NK-92 (cell line): ENCODE results near the gene CLBA1.
"Not testable (repeated sequence)": the region's sequence is repeated elsewhere in the genome, so short reads cannot be mapped to it uniquely, and the experiment has no call there.

ENCODE experiments used
- DNase-seq: peaks from one replicate; lab custom pipeline; 2025; ENCODE audit not compliant: unreplicated experiment; lab: John Stamatoyannopoulos, UW

CLBA1 gene

DNA sequence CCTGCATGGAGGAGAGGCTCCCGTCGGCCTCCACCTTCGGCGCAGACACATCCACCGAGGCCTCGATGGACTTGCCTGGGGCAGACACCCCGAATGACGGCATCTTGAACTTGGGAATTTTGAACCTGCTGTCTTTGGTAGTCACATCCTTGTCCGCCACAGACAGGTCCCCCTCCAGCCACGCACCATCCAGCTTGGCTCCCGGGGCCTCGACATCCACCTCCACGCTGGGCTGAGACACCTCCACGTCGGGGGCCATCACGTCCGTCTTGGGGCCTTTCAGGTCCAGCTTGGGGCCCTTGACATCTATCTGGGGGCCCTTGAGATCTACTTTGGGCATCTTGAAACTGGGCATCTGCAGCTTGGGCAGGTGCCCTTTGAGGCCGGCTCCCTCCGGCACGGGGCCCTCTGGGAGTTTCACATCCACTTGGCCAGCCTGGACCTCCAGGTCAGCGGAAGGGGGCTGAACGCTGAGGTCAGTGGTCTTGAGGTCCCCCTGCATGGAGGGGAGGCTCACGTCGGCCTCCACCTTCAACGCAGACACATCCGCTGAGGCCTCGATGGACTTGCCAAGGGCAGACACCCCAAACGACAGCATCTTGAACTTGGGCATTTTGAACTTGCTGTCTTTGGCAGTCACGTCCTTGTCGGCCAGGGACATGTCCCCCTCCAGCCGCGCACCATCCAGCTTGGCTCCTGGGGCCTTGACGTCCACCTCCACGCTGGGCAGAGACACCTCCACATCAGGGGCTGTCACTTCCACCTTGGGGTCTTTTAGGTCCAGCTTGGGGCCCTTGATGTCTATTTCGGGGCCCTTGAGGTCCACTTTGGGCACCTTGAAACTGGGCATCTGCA lies 37.5 kb upstream of the CLBA1 start:
- not testable (repeated sequence) for DNase-seq

DNA sequence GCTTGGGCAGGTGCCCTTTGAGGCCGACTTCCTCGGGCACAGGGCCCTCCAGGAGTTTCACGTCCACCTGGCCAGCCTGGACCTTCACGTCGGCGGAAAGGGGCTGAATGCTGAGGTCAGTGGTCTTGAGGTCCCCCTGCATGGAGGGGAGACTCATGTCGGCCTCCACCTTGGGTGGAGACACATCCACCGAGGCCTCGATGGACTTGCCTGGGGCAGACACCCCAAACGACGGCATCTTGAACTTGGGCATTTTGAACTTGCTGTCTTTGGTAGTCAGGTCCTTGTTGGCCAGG lies 36.9 kb upstream of the CLBA1 start:
- DNase-seq = no peak

DNA sequence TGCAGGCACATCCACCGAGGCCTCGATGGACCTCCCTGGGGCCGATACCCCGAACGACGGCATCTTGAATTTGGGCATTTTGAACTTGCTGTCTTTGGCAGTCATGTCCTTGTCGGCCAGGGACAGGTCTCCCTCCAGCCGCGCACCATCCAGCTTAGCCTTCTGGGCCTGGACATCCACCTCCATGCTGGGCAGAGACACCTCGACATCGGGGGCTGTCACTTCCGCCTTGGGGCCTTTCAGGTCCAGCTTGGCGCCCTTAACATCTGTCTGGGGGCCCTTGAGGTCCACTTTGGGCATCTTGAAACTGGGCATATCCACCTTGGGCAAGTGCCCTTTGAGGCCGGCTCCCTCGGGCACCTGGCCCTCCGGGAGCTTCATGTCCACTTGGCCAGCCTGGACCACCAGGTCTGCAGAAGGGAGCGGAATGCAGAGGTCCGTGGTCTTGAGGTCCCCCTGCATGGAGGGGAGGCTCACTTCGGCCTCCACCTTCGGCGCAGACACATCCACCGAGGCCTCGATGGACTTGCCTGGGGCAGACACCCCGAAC lies 36.1 kb upstream of the CLBA1 start:
- not testable (repeated sequence) for DNase-seq

DNA sequence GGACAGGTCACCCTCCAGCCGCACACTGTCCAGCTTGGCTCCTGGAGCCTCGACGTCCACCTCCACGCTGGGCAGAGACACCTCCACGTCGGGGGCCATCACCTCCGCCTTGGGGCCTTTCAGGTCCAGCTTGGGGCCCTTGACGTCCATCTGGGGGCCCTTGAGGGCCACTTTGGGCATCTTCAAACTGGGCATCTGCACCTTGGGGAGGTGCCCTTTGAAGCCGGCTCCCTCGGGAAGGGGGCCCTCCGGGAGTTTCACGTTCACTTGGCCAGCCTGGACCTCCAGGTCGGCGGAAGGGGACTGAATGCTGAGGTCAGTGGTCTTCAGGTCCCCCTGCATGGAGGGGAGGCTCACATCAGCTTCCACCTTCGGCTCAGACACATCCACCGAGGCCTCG lies 35.6 kb upstream of the CLBA1 start:
- no peak for DNase-seq

DNA sequence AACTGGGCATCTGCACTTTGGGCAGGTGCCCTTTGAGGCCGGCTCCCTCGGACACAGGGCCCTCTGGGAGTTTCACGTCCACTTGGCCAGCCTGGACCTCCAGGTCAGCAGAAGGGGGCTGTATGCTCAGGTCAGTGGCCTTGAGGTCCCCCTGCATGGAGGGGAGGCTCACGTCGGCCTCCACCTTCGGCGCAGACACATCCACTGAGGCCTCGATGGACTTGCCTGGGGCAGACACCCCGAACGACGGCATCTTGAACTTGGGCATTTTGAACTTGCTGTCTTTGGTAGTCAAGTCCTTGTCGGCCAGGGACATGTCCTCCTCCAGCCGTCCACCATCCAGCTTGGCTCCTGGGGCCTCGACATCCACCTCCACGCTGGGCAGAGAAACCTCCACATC lies 34.9 kb upstream of the CLBA1 start:
- not testable (repeated sequence) for DNase-seq

DNA sequence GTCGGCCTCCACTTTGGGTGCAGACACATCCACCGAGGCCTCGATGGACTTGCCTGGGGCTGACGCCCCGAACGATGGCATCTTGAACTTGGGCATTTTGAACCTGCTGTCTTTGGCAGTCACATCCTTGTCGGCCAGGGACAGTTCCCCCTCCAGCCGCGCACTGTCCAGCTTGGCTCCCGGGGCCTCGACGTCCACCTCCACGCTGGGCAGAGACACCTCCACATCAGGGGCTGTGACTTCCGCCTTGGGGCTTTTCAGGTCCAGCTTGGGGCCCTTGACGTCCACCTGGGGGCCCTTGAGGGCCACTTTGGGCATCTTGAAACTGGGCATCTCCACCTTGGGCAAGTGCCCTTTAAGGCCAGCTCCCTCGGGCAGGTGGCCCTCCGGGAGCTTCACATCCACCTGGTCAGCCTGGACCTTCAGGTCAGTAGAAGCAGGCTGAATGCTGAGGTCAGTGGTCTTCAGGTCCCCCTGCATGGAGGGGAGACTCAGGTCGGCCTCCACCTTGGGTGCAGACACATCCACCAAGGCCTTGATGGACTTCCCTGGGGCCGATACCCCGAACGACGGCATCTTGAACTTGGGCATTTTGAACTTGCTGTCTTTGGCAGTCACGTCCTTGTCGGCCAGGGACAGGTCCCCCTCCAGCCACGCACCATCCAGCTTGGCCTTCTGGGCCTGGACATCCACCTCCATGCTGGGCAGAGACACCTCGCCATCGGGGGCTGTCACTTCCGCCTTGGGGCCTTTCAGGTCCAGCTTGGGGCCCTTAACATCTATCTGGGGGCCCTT lies 33.5 kb upstream of the CLBA1 start:
- not testable (repeated sequence) for DNase-seq

DNA sequence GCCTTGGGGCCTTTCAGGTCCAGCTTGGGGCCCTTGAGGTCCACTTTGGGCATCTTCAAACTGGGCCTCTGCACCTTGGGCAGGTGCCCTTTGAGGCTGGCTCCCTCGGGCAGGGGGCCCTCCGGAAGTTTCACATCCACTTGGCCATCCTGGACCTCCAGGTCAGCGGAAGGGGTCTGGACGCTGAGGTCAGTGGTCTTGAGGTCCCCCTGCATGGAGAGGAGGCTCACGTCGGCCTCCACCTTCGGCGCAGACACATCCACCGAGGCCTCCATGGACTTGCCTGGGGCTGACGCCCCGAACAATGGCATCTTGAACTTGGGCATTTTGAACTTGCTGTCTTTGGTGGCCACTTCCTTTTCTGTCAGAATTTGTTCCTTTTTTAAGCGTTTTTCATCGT lies 32.5 kb upstream of the CLBA1 start:
- DNase-seq = no peak

DNA sequence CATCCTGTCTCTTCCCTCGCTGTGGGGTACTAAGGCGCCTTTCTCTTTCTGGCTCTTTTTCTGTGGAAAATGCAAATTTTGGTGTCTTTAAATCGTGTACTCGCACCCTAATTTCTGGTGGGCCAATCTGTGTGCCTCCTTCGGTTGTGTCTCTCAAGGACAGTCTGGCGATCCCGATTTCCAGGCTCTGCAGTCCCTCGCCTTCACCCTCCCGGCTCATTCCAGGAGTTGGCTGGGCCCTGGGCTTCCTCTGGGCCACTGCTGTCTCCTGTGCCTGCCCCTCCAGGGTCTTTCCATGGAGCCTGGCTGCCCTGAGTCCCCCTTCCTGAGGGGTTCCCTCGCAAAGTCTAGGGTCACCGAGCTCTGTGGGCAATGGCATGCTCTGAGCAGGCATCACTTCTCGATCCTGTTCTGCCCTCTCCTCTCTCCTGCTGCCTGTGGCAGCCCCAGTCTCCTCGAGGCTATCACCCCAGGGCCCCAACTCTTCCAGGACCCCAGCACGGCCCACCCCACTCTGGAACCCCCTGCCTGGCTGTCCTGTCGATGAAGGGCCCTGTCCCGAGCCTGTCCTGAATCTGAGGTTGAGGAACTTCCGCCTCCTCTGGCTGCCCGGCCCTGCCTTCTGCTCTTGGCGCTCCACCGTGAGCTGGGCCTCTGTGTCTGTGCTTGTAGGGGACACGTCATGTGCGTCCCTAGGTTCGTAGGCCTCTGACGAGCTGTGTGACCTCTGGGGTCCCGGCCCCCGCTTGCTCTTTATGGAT lies 31.5 kb upstream of the CLBA1 start:
- no peak for DNase-seq

DNA sequence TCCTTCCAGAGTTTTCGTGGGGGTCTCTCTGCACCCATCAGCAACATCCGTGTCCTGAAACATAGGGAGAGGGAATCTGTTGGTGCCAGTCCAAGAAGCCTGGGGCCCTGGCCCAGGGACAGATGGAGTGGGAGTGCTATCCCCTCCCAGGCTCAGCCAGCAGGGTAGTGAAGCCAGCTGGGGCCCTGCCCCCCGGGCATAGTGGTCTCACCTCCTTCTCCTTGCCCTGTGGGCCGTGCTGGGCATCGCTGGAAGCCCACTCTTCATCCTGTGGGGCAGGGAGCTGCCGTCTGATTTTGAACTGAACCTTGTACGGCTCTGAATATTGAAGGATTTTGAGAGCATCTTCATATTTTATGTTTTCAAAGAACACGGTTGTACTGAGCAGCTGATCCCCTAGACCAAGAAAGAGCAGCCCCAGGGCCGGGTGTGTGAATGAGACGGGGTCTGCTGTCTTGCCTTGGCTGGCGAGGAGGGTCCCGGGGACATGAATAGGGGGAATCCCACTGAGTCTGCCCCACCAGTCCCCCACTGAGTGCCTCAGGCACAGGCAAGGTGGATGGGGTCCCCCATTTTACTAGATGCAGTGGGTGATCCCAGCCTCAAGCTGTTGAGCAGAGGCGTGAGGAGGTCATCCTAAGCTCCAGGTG lies 30.7 kb upstream of the CLBA1 start:
- no peak for DNase-seq

DNA sequence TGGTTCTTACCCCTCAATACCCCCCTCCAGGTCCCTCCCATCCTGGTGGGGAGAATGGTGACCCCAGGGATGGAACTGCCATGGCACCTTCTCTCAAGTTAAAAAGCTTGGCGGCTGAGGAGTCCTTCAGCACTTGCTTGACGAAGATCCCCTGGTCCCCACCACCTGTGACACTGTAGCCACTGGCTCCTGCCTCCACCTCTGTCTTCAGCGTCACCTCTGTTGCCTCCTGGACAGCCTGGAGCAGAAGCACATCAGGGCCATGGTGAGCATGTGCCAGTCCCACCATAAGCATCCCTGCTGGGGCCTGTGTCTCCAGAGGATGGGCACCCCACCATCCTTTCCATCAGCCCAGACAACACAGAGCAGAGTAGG lies 30.2 kb upstream of the CLBA1 start:
- DNase-seq = no peak

DNA sequence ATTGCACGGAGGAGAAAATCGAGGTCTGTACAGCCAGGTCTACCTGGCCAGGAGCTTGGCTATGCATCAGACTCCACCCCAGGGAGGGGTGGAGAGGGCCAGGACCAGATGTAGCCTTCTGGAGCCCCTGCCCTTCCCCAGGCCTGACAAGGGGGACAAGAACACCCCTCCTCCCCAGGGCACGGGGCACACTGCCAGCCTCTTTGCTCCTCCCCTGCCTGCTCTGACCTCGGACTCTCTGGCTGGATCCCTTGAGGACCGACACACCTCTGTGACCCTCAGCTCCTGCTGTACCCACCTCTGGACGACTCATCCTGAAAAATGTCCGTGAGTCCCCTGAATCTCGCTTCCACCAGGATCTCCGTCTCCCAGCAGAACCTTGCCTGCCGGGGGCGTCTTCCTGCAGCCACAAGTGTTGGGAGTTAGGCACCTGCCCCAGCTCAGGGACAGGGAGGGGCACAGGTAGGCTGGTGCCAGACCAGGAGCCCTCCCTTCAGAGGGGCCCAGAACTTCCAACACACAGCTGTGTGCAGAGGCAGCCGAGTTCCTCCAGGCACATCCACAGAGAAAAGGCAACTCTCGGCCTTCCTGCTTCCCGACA lies 29.2 kb upstream of the CLBA1 start:
- no peak for DNase-seq

DNA sequence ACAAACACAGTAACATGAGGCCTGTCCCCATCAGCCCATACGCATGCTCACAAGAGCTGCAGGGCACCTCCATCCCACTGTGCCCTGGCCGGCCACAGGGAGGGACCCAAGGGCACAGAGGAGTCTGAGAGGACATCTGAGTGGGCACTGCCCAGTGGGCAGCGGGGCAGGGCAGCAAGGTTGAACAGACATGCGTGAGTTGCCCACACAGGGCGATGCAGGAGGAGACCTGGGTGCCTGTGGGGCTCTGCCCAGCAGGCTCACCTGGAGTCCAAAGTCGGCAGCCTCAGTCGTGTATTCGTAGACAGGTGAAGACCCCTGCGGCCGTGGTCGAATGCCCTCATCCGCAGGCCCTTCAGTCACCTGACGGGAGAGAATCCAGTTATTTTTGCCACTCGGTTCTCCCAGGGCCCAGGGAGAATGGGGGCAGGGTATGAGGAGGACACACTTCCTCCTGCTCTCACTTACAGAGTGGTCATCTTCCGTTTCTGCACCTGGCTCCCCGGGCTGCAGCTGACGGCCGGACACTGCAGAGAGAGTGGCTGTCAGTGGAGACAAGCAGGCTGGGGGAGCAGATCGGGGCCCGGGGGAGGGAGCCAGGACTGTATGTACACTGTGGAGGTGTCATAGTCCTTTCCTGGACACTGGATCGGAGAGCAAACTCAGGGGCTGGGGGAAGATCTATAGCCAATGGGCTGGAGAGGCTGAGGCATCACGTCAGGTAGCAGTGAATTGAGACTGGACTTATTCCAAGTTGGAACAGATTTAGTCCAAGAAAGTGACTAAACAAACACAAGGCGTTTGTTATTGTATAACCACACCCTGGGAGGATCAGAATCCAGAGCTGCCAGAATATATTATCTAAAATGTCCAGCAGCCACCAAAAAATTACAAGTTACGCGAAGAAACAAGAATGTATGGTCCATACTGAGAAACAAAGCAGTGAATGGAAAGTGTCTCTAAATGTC lies 28.2 kb upstream of the CLBA1 start:
- no peak for DNase-seq

DNA sequence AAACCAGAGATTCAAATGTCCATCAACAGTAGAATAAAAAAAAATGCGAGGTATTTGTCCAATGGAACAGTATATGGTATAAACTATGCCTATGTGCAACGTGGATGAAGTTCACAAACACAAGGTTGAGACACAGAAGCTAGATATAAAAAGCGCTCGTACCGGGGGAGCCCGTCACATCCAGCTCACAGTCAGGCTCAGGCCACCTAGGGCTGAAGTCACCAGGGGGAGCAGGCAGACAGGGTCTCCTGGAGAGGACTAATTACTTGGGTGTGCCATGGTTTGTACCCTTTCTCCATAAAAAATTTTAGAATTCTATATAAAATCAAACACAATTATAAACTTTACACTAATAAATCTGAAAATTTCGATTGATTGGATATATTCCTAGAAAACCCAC lies 21.0 kb upstream of the CLBA1 start:
- DNase-seq = no peak

DNA sequence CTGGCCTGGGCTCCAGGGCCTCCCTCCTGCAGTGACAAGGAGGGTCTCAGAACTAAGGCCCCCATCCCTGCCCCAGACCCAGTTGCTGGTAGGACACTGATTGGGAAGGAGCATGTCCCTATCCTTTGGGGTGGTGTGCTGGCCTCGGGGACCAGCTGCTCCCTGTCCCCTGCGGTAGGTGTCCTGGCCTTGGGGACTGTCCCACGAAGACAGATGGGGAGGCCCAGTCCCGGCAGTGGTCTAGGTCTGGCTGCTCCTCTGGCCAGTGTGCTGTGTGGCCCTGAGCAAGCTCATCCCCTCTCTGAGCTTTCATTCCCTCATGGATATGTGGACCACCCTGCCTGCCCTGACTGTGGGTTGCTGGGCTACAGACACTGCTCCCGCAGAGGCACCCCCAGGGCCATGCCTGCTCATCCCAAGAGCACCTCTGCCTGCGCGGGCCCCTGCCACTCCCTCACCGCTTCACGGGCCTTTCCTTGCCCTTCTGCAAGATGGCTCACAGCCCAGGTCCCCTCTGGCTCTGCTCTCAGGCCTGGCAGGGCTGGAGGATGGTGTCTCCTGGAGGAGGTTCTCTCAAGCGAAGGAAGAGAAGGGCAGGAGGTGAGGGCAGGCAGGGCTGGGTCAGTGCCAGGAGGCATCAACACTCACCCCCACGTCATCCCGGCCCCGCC lies 19.9 kb upstream of the CLBA1 start:
- no peak for DNase-seq

DNA sequence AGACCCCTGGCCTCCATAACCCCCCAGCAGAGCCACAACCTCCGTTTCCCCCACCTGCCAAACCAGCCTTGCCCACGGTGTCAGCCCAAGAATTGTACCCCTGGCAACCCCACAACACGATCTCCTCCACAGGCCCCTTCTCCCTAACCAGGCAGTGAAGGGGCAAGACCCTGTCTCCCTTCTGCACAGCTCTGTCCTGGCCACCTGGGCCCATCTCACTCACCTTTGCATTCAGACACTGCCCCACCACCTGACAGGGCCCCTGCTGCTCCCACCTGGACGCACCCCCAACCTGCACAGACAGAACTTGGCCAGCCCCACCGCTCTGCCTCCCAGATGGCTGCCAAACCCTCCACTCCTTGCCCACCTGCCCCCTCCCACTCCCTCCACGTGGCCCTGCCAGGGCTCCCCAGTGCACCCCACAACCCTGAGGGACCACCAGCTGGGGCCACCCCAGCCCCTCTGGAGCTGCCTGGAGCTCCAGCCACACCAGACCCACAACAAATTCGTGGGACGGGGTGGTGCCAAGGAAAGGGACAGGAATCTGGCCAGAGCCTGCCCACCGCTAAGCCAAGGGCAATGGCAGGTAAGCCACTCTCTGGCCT lies 19.2 kb upstream of the CLBA1 start:
- no peak for DNase-seq

DNA sequence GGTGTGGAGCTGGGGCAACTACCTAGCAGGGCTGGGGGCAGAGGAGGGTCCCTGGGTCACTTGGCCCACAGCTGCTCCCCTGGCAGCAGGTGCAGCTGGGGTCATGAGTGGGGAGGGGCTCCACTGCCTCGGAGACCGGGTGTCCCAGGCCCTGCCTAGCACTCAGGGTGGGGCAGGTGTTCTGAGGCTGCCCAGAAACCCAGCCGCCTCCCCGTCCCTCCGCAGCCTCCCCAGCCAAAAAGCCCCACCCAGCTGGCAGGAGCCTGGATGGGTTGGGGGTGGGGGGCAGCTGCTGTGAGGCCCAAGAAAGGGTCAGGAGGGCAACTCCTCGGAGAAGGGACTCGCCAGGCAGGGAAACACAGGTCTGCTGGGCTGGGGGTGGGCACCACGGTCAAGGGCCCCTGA lies 18.6 kb upstream of the CLBA1 start:
- no peak for DNase-seq

DNA sequence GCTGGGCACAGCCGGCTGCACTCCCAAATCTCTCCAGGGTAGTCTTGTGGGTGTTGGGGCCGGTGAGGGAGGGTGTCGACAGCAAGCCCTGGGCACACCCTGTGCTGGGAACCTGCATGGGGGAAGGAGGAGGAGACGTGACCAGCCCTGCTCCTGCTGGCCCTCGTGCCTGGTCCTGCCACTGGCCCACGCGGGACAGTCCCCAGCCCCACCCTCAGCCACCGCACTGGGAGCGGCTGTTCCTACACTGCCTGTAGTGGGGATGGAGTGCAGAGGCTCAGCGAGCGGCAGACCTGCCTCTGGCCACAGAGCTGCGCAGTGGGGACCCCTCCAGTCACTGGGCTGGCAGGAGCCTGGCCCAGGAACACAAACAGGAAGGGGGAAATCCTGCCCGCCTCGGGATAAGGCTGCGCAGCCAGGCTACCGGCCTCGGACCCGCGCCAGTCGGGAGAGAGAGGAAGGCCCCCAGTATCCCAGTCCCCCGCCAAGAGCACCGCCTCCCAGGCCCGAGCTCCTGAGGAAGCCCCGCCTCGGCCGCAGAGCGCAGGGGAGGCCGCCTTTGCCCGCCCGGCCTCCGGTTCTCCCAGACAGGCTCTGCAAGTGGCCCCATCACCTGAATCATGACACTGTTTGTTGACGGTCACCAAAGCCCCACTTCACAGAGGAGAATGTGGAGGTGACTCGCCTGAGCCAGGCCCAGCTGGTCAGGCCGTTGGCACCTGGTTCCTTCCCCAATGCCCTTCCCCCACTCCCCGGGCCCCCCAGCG lies 18.0 kb upstream of the CLBA1 start:
- DNase-seq = no peak

DNA sequence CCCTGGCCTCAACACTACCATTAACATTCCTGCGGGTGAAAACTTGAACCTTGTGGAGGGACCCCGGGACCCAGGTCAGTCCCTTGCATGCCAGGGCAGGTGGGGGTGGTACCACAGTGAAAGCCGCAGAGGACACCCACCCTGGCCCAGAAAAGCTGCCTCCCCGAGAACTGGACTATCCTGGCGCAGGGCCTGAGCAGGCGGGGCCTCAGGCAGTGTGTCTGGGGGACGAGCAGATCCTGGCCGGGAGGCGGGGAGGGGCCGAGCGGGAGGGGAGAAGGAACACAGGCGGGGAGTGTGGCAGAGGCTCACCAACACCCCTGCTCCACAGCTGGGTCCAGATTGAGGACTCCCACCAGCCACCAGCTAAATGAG lies 17.4 kb upstream of the CLBA1 start:
- DNase-seq = no peak
